ENCODE measurements around the gene NTN4. TPM values are rescaled to one million over a fixed set of nuclear protein-coding genes. Genes with fewer than 3 reads are reported as not detected.
A peak's percentile ranks its signal among the peaks of the same experiment; 100 is the strongest.

Gene NTN4
- total and polyA plus RNA-seq, 9 donors, result 16.0 to 101 (median 54.2) TPM

DNA sequence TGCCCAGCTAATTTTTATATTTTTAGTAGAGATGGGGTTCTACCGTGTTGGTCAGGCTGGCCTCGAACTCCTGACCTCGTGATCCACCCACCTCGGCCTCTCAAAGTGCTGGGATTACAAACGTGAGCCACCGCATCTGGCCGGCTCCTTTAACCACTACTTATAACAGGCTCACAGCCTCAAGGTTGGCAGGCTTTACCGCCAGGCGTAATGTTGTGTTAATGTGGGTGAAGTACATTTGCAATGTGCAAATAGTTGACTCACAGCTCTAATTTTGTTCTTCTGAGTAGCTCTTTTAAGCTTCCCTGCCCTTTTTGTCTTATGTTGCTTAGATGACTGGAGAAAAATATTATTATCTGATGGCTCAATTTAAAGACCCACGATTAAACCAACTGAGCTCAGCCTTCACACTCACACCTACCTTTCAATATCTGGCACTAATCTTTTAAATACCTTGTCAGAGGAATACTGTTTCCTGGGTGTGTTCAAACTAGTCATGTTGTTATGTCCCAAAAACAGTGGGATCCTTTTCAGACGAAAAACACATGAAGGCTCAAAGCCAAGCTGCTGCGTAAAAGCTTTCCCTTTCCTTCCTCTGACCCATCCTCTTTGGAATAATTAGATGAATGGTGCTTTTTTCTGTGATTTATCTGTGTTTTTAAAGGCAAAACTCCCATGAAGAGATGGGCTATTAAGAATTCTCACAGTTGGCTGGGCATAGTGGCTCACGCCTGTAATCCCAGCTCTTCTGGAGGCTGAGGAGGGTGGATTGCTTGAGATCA, 182.1 kb downstream of the NTN4 start:
- Histone ChIP-seq H3K9me3 (no peaks in the 10 kb centered on the region), H3K36me3 (no peaks in the 10 kb centered on the region), H3K27me3 (no peaks in the 10 kb centered on the region), H3K4me3 (no peak overlapping the region), H3K27ac (peak overlapping the region in 1 of 2 donors; percentile 75), H3K4me1 (ENCODE audit: insufficient read depth) (peaks cover 5% of the 10 kb centered on the region)
- WGBS, 3 donors, result 11 to 27% (median 23%) methylated on average over 13 of the region's 13 CpGs
- TF ChIP-seq, protein P1, sequence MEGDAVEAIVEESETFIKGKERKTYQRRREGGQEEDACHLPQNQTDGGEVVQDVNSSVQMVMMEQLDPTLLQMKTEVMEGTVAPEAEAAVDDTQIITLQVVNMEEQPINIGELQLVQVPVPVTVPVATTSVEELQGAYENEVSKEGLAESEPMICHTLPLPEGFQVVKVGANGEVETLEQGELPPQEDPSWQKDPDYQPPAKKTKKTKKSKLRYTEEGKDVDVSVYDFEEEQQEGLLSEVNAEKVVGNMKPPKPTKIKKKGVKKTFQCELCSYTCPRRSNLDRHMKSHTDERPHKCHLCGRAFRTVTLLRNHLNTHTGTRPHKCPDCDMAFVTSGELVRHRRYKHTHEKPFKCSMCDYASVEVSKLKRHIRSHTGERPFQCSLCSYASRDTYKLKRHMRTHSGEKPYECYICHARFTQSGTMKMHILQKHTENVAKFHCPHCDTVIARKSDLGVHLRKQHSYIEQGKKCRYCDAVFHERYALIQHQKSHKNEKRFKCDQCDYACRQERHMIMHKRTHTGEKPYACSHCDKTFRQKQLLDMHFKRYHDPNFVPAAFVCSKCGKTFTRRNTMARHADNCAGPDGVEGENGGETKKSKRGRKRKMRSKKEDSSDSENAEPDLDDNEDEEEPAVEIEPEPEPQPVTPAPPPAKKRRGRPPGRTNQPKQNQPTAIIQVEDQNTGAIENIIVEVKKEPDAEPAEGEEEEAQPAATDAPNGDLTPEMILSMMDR (IDR thresholded peaks at IDR 0.05), result no peak
- TF ChIP-seq POLR2A (IDR thresholded peaks at IDR 0.05), result no peak
- no peak for TF ChIP-seq EP300 (IDR thresholded peaks at IDR 0.05)
- peak; percentile 72 to 78 (median 73) for DNase-seq
- intact Hi-C loops (cut with DNase I), result no loop called here

Small RNA genes within 50 kb of the gene (small RNA-seq; reads per million reads assigned to genes)
- gene RF00019 (not detected), gene RNU6-247P (not detected)

Other genes with a start within 250 kb of the NTN4 start
- gene USP44, start 239.3 kb downstream of the NTN4 start, total RNA-seq, result 1 to 10 TPM in 6 of 7 donors, under 1 TPM in 1; 0.75 to 4.7 (median 3.3) TPM
- 1 to 10 TPM; 1.4 to 3.7 TPM for gene USP44, start 239.3 kb downstream of the NTN4 start, polyA plus RNA-seq
- 10 to 100 TPM in 5 of 7 donors, 1 to 10 TPM in 2; 8.5 to 25.5 (median 17.1) TPM for gene SNRPF, start 68.2 kb upstream of the NTN4 start, total RNA-seq
- 10 to 100 TPM; 21.7 to 28.4 TPM for gene SNRPF, start 68.2 kb upstream of the NTN4 start, polyA plus RNA-seq
- gene CCDC38, start 151.8 kb upstream of the NTN4 start, total RNA-seq, result under 1 TPM in 2 of 7 donors, not detected in 5; 0.25 to 0.37 TPM
- under 1 TPM in 1 of 2 donors, not detected in 1; 0.22 TPM for gene CCDC38, start 151.8 kb upstream of the NTN4 start, polyA plus RNA-seq
- under 1 TPM in 3 of 7 donors, not detected in 4; 0.37 to 0.71 (median 0.57) TPM for gene AMDHD1, start 152.6 kb upstream of the NTN4 start, total RNA-seq
- gene AMDHD1, start 152.6 kb upstream of the NTN4 start, polyA plus RNA-seq, result 1 to 10 TPM in 1 of 2 donors, under 1 TPM in 1; 0.13 to 6.1 TPM
- 1 to 10 TPM in 1 of 7 donors, under 1 TPM in 6; 0.23 to 2.9 (median 0.64) TPM for gene HAL, start 205.6 kb upstream of the NTN4 start, total RNA-seq
- gene HAL, start 205.6 kb upstream of the NTN4 start, polyA plus RNA-seq, result 1 to 10 TPM in 1 of 2 donors, under 1 TPM in 1; 0.08 to 1.8 TPM
- gene LTA4H, start 244.8 kb upstream of the NTN4 start, total RNA-seq, result 100 to 1,000 TPM in 4 of 7 donors, 10 to 100 TPM in 3; 82.8 to 143 (median 106) TPM
- 100 to 1,000 TPM in 1 of 2 donors, 10 to 100 TPM in 1; 91.2 to 282 TPM for gene LTA4H, start 244.8 kb upstream of the NTN4 start, polyA plus RNA-seq

Data from ovary (tissue), 9 donors.